GM19239 (cell line): ENCODE data around the gene MKS1.

Source experiments
- DNase-seq: peaks from one replicate; pipeline ENCODE4 v3.0.0; 2011; ENCODE audit warnings: low spot score; ENCODE audit not compliant: insufficient read length
- FAIRE-seq: peaks from 2 replicates; lab custom pipeline; 2011; peaks lifted over from hg19 to GRCh38; lab: Jason Lieb, UNC

Gene MKS1

GRCh38 chr17:58172369-58173071 lies 46.5 kb downstream of the MKS1 start:
- DNase-seq = no peak
- peak; percentile 55 for FAIRE-seq

DNA sequence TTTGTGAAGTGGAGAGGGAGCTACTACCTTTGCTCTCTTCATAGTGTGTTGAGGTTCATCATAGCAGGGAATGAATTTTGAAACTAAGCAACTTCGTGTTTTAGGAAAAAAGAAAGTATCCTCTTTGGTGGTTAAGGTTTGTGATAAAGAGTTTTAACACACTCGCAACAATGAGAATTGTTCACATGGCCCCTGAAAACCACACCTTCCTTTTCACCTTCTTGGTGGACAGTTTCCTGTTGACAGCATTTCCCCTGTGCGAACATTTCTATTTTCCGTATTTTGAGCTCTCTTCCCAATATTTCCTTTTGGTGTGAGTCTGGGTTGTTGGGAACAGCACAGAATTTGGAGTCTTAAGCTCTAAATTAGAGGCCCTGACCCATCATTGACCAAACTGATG lies 48.4 kb downstream of the MKS1 start:
- DNase-seq (no peak), FAIRE-seq (peak; percentile 4)

- DNase-seq (no peak), FAIRE-seq (no peak)
Measured at GRCh38 chr17:58166682-58167081, 52.4 kb downstream of the MKS1 start, which contains the start of gene OR4D2. Gene OR4D2 (plus strand): TSS chr17:58166982. CDS start chr17:58169656, 2,674 bp downstream.

GRCh38 chr17:58165981-58166380 lies 53.1 kb downstream of the MKS1 start:
- DNase-seq = no peak
- FAIRE-seq = no peak

GRCh38 chr17:58161566-58161965 lies 57.5 kb downstream of the MKS1 start:
- DNase-seq = no peak
- no peak for FAIRE-seq

DNA sequence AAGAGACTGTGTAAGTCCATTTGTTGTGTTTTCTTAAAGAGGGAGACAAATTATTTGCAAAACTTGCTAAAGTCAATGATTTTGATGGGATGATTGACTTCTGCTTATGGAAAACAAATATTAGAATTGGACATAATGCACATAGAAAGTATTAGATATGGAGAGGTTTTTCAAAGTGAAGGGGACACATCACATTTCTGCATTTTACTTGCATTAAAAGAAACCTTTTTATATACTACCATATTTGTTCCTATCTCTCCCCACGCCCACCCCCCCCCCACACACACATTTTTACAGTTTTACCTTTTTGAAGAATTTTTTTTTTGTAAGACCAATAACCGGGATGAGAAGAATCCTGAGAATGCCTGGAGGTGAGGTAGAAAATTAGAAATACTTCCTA lies 60.9 kb downstream of the MKS1 start:
- DNase-seq = no peak
- no peak for FAIRE-seq

- DNase-seq = no peak
- no peak for FAIRE-seq
Measured at GRCh38 chr17:58156839-58157803, 61.9 kb downstream of the MKS1 start.
